IMR-90 (cell line): ENCODE results near the gene TNFRSF21. TPM values are rescaled to one million over a fixed set of nuclear protein-coding genes. Genes with fewer than 3 reads are reported as not detected.

ENCODE experiments used
- ATAC-seq: fragments of 200-7000 bp; cut with Tn5 transposase; 2 replicates; pipeline ENCODE4 v1.9.1; 2020; ENCODE audit warnings: low read depth, mild to moderate bottlenecking, moderate library complexity
- BruUV-seq: library from RNA; stranded (reverse); fragments of 400-500 nt; replicated peaks from 2 replicates; lab custom pipeline; 2021; lab: Mats Ljungman, UMichigan
- CTCF ChIA-PET: fragments of 300-600 bp; formaldehyde crosslinking; extraction: SDS; loops from one replicate; lab custom pipeline; 2021; ENCODE audit warnings: antibody characterized with exemption; lab: Yijun Ruan, JAX
- POLR2A ChIA-PET: fragments of 300-600 bp; sonication (Branson Sonifier 250); formaldehyde crosslinking; loops from one replicate; lab custom pipeline; 2022; ENCODE audit warnings: antibody characterized with exemption; ENCODE audit not compliant: unreplicated experiment; lab: Charles Lee
- DNase-seq: peaks from one replicate; pipeline ENCODE4 v3.0.0; 2013
- H2AFZ ChIP-seq: replicated peaks from 2 replicates; pipeline ENCODE3; 2013; ENCODE audit warnings: low read length, mild to moderate bottlenecking; ENCODE audit not compliant: poor library complexity
- H2AK5ac ChIP-seq: 2 replicates; pipeline ENCODE4 v1.6.1; 2013; ENCODE audit warnings: low read depth, low read length, inconsistent platforms
- H2AK9ac ChIP-seq: replicated peaks from 2 replicates; pipeline ENCODE3; 2013; ENCODE audit warnings: mild to moderate bottlenecking, low read depth, low read length, moderate library complexity; ENCODE audit not compliant: poor library complexity
- H2BK120ac ChIP-seq: 2 replicates; pipeline ENCODE4 v1.6.1; 2013; ENCODE audit warnings: low read depth, low read length, inconsistent platforms
- H2BK15ac ChIP-seq: 3 replicates; pipeline ENCODE4 v1.6.1; 2013; ENCODE audit warnings: low read depth, low read length, inconsistent platforms
- H2BK20ac ChIP-seq: 2 replicates; pipeline ENCODE4 v1.6.1; 2013; ENCODE audit warnings: low read depth, mild to moderate bottlenecking, inconsistent platforms, low read length, moderate library complexity
- H2BK5ac ChIP-seq: 2 replicates; pipeline ENCODE4 v1.6.1; 2013; ENCODE audit warnings: mild to moderate bottlenecking, low read depth, low read length, inconsistent platforms; ENCODE audit not compliant: poor library complexity, severe bottlenecking
- H3K14ac ChIP-seq: replicated peaks from 2 replicates; pipeline ENCODE4 v1.6.1; 2013; ENCODE audit warnings: low read depth, low read length, inconsistent platforms
- H3K18ac ChIP-seq: 2 replicates; pipeline ENCODE4 v1.6.1; 2013; ENCODE audit warnings: low read depth, low read length, control low read depth
- H3K23ac ChIP-seq: 2 replicates; pipeline ENCODE4 v1.6.1; 2013; ENCODE audit warnings: low read depth, low read length, inconsistent platforms
- H3K27ac ChIP-seq: 2 replicates; pipeline ENCODE4 v1.5.1; 2013; ENCODE audit warnings: mild to moderate bottlenecking, control low read depth, low read length; ENCODE audit not compliant: insufficient read depth
- H3K27me3 ChIP-seq: 2 replicates; pipeline ENCODE4 v1.6.1; 2013; ENCODE audit warnings: low read length; ENCODE audit not compliant: control insufficient read depth, insufficient read depth
- H3K36me3 ChIP-seq: 2 replicates; pipeline ENCODE4 v1.6.1; 2013; ENCODE audit warnings: low read length, mixed read lengths; ENCODE audit not compliant: control insufficient read depth, insufficient read depth
- H3K4ac ChIP-seq: 2 replicates; pipeline ENCODE4 v1.6.1; 2013; ENCODE audit warnings: low read depth, low read length, inconsistent platforms
- H3K4me1 ChIP-seq: 2 replicates; pipeline ENCODE4 v1.6.1; 2013; ENCODE audit warnings: low read length, mixed read lengths; ENCODE audit not compliant: control insufficient read depth, insufficient read depth
- H3K4me2 ChIP-seq: 2 replicates; pipeline ENCODE4 v1.6.1; 2013; ENCODE audit warnings: low read depth, mild to moderate bottlenecking, control low read depth, low read length, moderate library complexity
- H3K4me3 ChIP-seq: 2 replicates; pipeline ENCODE4 v1.5.1; 2013; ENCODE audit warnings: low read depth, mild to moderate bottlenecking, control low read depth, low read length, moderate library complexity; ENCODE audit not compliant: insufficient read depth
- H3K56ac ChIP-seq: 2 replicates; pipeline ENCODE4 v1.6.1; 2013; ENCODE audit warnings: low read length, inconsistent platforms; ENCODE audit not compliant: insufficient read depth; ENCODE audit errors: extremely low read depth
- H3K79me1 ChIP-seq, 2 experiments: 2 replicates each; pipeline ENCODE4 v1.6.1; 2013; ENCODE audit warnings: low read length in 2 of 2, inconsistent platforms in 1 of 2, low read depth in 1 of 2
- H3K9ac ChIP-seq: 2 replicates; pipeline ENCODE4 v1.6.1; 2013; ENCODE audit warnings: low read depth, low read length, control low read depth
- H3K9me1 ChIP-seq: 2 replicates; pipeline ENCODE4 v1.6.1; 2013; ENCODE audit warnings: low read length, inconsistent platforms; ENCODE audit not compliant: insufficient read depth
- H3K9me3 ChIP-seq: 2 replicates; pipeline ENCODE4 v1.6.1; 2013; ENCODE audit warnings: low read length; ENCODE audit not compliant: control insufficient read depth, insufficient read depth
- H4K20me1 ChIP-seq: 2 replicates; pipeline ENCODE4 v1.6.1; 2013; ENCODE audit warnings: low read length, inconsistent platforms; ENCODE audit not compliant: insufficient read depth
- H4K5ac ChIP-seq: 2 replicates; pipeline ENCODE4 v1.6.1; 2013; ENCODE audit warnings: mild to moderate bottlenecking, low read depth, low read length, control low read depth
- H4K8ac ChIP-seq, 2 experiments: 2 replicates each; pipeline ENCODE4 v1.6.1; 2013; ENCODE audit warnings: low read depth in 2 of 2, low read length in 2 of 2, control low read depth in 1 of 2, inconsistent platforms in 1 of 2
- H4K91ac ChIP-seq: 2 replicates; pipeline ENCODE4 v1.6.1; 2013; ENCODE audit warnings: low read depth, low read length, inconsistent platforms; ENCODE audit not compliant: insufficient read depth
- BHLHE40 ChIP-seq: fragments of 150-350 bp; IDR thresholded peaks from 2 replicates; pipeline ENCODE4 v1.6.1; 2016; ENCODE audit warnings: mild to moderate bottlenecking, low read depth, low read length
- CEBPB ChIP-seq: IDR thresholded peaks from 2 replicates; pipeline ENCODE4 v1.6.1; 2012; ENCODE audit warnings: low read depth, low read length, improper control_type of control experiment
- CHD1 ChIP-seq: IDR thresholded peaks from 2 replicates; pipeline ENCODE4 v1.6.1; 2012; ENCODE audit warnings: low read depth, low read length, improper control_type of control experiment
- CTCF ChIP-seq: conservative IDR thresholded peaks from 2 replicates; pipeline ENCODE4 v1.5.1; 2012; ENCODE audit warnings: mild to moderate bottlenecking, low read depth, low read length, improper control_type of control experiment
- FOS ChIP-seq: fragments of 150-350 bp; IDR thresholded peaks from 2 replicates; pipeline ENCODE4 v1.6.1; 2016; ENCODE audit warnings: low read depth, low read length
- MAFK ChIP-seq: IDR thresholded peaks from 2 replicates; pipeline ENCODE4 v1.6.1; 2012; ENCODE audit warnings: low read depth, low read length, improper control_type of control experiment
- MXI1 ChIP-seq: IDR thresholded peaks from 2 replicates; pipeline ENCODE4 v1.6.1; 2012; ENCODE audit warnings: low read depth, mild to moderate bottlenecking, low read length, moderate library complexity, borderline replicate concordance
- NFE2L2 ChIP-seq: fragments of 150-350 bp; IDR thresholded peaks from 2 replicates; pipeline ENCODE4 v1.6.1; 2016; ENCODE audit warnings: low read depth, mild to moderate bottlenecking, low read length
- POLR2A ChIP-seq: IDR thresholded peaks from 2 replicates; pipeline ENCODE4 v1.6.1; 2012; ENCODE audit warnings: mild to moderate bottlenecking, low read depth, low read length
- RAD21 ChIP-seq: IDR thresholded peaks from 2 replicates; pipeline ENCODE4 v1.6.1; 2012; ENCODE audit warnings: low read length, improper control_type of control experiment
- RCOR1 ChIP-seq: IDR thresholded peaks from 2 replicates; pipeline ENCODE4 v1.6.1; 2012; ENCODE audit warnings: mild to moderate bottlenecking, low read length, improper control_type of control experiment; ENCODE audit not compliant: insufficient replicate concordance
- RFX5 ChIP-seq: IDR thresholded peaks from 2 replicates; pipeline ENCODE4 v1.8.0; 2012; ENCODE audit warnings: low read depth, mild to moderate bottlenecking, low read length, moderate library complexity
- SMC3 ChIP-seq: fragments of 150-350 bp; IDR thresholded peaks from 2 replicates; pipeline ENCODE4 v1.6.1; 2016; ENCODE audit warnings: low read depth, mild to moderate bottlenecking, antibody characterized with exemption, low read length, moderate library complexity
- USF2 ChIP-seq: fragments of 150-350 bp; IDR thresholded peaks from 2 replicates; pipeline ENCODE4 v1.6.1; 2017; ENCODE audit warnings: mild to moderate bottlenecking, antibody characterized with exemption, low read length, low read depth
- WGBS, 2 experiments: methylation state at CpG; one replicate each; pipeline versions ENCODE4 v1.1.5 to v1.1.7; 2013; ENCODE audit warnings: missing lambda C conversion rate in 2 of 2; ENCODE audit not compliant: insufficient read length in 1 of 2; ENCODE audit errors: extremely low coverage in 2 of 2; 5-methylcytosine and 5-hydroxymethylcytosine counted together
- dilution Hi-C: fragments of 300-500 bp; cut with HindIII; formaldehyde crosslinking; loops from one replicate; pipeline ENCODE4 v1.14.3; 2018; ENCODE audit warnings: low sequenced_read_pairs; ENCODE audit not compliant: unreplicated experiment
- in situ Hi-C: fragments of 300-500 bp; cut with MboI; formaldehyde crosslinking; loops from 3 replicates; pipeline ENCODE4 v1.14.3; 2019; ENCODE audit warnings: low sequenced_read_pairs, inconsistent platforms, mixed read lengths
- intact Hi-C: fragments of 100-400 bp; cut with micrococcal nuclease; formaldehyde crosslinking; loops from 2 replicates; pipeline ENCODE4 v1.10.0; 2022
- polyA plus RNA-seq, 3 experiments: library from polyadenylated mRNA; depleted of rRNA; stranded (reverse); fragments of >200 nt; gene quantifications; 2 replicates each; pipeline ENCODE4 v1.2.3, GENCODE V29; 2012; ENCODE audit warnings: low replicate concordance in 1 of 3
- total RNA-seq: library from RNA; depleted of rRNA; stranded (reverse); fragments of >200 nt; gene quantifications from 2 replicates; pipeline ENCODE4 v1.2.3, GENCODE V29; 2012

Gene TNFRSF21
- total and polyA plus RNA-seq, 2 of the 4 experiments (the other 2 are of a cell fraction) = 2.9 to 6.9 TPM

- H3K4ac ChIP-seq = no peak overlapping the region
- H4K5ac ChIP-seq = no peak overlapping the region
- no peak overlapping the region for H2BK120ac ChIP-seq
- intact Hi-C loops (loop anchor here (5.0 kb wide), 2 partner anchors 94 to 149 kb away; no protein-coding TSS in a partner anchor), in situ Hi-C loops (no loop called here), dilution Hi-C loops (no loop called here)
- no peak overlapping the region for H2AFZ ChIP-seq
- no peak overlapping the region for H2AK9ac ChIP-seq
- H3K9me1 ChIP-seq = 0 out of 2 replicates have a peak, but pooled peaks cover 3% of the 10 kb centered on the region
- H3K9me3 ChIP-seq = no peaks in the 10 kb centered on the region
- no peak overlapping the region for H2BK15ac ChIP-seq
- no peak for TF ChIP-seq BHLHE40
- TF ChIP-seq RFX5 = no peak
- TF ChIP-seq MXI1 = no peak
- no peak for TF ChIP-seq MAFK
- no peak for TF ChIP-seq RCOR1
- no peak for TF ChIP-seq CEBPB
- TF ChIP-seq SMC3 = no peak
- TF ChIP-seq POLR2A = no peak
- TF ChIP-seq CHD1 = no peak
- no peak for TF ChIP-seq NFE2L2
- TF ChIP-seq USF2 = no peak
- TF ChIP-seq FOS = no peak
- TF ChIP-seq CTCF = no peak
- TF ChIP-seq RAD21 = no peak
- no peak overlapping the region for H3K18ac ChIP-seq
- peaks cover 0 to 4% of the 10 kb centered on the region in 2 experiments; a peak in 1 of 4 replicates for H3K79me1 ChIP-seq
- no peak overlapping the region for H2BK5ac ChIP-seq
- no peak for ATAC-seq
- H4K20me1 ChIP-seq = no peaks in the 10 kb centered on the region
- H3K23ac ChIP-seq = no peak overlapping the region
- H3K27ac ChIP-seq = no peak overlapping the region
- no peaks in the 10 kb centered on the region for H3K27me3 ChIP-seq
- BruUV-seq = no TSS peak
- no peak overlapping the region for H2BK20ac ChIP-seq
- POLR2A ChIA-PET = no interaction called here
- no peak overlapping the region for H3K56ac ChIP-seq
- H3K36me3 ChIP-seq = no peaks in the 10 kb centered on the region
- CTCF ChIA-PET = interaction anchor here (1.0 to 1.1 kb wide), 2 partner anchors 9 to 30 kb away, joined by 3 to 6 read pairs; no protein-coding TSS in a partner anchor
- H3K4me2 ChIP-seq = no peak overlapping the region
- 83% methylated on average over 1 of the region's 2 CpGs; no CpG with 5 or more reads in 1 of the 2 experiments for WGBS, 2 experiments
- no peak overlapping the region for H3K9ac ChIP-seq
- H3K14ac ChIP-seq = no peak overlapping the region
- H4K91ac ChIP-seq = no peak overlapping the region
- no peak overlapping the region for H2AK5ac ChIP-seq
- H3K4me3 ChIP-seq = no peak overlapping the region
- DNase-seq = no peak
- peaks cover 3% of the 10 kb centered on the region; the same call in 1 of the 2 replicates for H3K4me1 ChIP-seq
- H4K8ac ChIP-seq = no peak overlapping the region
These were observed 63.2 kb downstream of the TNFRSF21 start for GRCh38 chr6:47246551-47246950.
